ENCODE data around the gene FHOD3.

The FHOD3 gene

DNA sequence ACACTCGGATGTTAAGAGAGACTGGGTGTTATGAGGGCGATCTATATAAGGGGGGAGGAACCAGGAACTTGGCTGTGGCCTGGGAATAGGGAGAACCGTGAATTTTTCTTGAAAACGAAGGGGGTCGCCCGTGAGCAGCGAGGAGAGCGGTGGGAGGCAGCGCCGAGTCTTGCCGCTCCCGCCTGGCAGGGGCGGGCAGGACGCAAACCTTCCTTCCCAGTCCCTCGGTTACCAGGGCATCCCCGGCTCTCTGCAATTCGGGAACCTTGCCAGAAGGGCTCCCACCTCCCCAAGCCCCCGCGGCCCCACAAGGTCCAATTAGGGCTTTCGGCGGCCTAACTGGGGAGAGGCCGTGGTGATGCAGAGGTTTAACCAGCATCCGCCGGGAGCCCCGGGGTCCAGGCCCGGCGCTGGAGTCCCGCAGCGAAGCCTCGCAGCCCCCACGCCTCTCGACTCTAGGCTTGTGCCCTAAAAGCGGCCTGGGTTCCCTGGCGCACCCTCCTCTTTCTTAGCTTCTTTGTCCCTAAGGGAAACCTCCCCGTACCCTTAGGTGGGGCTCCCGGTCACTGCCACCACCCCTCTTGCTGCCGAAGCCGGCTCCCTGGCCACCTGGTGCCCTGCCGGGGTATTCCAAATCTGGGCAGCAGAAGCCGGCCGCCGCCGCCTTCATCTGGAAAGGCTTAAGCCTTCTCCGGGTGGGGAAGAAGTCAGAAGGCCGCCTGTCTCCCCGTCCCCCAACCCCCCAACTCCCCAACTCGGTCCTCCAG is 680 bp upstream of the FHOD3 start:
- DNase-seq, result peak; percentile 32 to 73

DNA sequence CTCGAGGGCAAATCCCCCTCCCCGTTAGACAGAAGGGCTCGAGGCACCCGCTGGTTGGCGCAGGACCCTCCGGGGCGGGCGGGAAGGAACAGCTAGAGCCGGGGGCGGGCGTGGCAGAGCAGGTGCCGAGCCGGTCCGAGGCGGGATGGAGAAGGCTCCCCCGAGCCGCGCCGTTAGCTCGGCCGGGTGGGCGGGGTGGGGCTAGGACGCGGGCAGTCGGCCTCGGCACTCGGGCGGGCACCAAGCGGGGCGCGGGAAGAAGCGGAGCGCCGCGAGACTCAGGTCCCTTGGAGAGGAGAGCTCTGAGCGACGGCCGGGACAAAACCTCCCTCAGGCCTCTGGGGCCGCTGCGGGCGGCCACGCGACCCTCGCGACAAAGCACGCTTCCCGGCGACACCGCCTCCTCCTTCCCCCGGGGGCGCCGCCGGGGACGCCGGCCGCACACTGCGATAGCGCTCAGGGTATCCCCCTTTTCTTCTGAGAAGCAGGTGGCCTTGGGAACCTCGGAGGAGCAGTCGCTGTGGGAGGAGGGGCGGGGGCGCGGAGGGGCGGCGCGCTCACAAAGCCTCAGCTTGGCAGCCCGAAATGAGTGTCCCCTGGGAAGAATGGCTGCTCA is 721 bp downstream of the FHOD3 start:
- DNase-seq, result peak in 1 of 2 experiments; percentile 46

DNA sequence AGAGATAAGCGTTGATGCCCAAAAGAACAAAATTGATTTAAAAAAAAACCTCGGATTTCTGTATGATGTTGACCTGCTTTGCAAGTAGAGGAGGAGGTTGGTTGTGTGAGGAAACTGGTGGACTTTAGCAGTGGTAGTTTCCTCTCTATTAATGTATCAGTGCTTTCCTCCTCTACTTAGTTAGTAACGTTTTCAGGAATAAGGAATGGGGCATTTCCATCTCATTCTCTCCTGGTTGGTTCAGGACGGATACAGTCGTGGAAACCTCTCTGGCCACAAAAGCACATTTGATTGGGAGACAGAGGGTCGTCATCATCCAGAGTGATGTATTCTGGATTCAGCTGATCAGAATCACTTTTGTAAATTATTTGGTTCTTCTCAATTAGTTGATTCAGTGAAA is 1.5 kb downstream of the FHOD3 start:
- no peak for DNase-seq

DNA sequence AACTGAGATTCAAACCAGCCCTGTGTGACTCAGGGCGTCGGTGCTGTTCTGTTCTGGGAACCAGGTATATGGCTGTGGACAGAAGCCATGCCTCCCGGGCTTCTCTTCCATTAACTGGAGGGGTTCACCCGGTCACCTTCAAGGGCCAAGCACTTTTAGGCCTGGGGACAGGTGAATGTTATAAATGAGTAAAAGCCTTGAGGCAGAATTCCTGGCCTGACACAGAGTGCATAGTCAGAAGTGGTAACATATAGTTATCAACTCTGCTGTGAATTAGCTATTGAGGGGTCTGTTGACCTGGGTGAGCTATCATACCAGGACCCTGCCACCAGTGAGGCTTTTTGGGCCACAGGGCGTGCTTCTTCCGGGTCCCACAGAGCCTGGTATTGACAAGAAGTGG is 2.7 kb downstream of the FHOD3 start:
- DNase-seq, result no peak

DNA sequence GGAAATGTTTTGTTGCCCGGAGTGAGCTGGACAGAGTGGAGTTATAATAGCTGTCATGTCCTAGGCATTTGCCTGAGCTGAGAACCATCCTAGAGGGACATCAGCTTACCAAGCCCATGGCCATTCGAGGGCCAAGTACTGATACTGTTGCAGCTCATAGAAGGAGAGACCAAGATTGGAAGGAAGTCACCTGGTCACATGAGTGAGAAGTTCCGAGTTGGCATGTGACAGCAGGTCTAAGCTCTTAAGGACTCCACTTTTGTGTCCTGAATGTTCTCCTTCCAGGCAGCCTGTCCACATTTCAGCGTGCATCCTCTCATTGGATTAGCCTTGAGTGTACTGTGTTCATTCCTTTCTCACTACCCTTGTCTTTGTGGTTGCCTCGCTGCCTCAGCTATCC is 4.4 kb downstream of the FHOD3 start:
- DNase-seq, result no peak

DNA sequence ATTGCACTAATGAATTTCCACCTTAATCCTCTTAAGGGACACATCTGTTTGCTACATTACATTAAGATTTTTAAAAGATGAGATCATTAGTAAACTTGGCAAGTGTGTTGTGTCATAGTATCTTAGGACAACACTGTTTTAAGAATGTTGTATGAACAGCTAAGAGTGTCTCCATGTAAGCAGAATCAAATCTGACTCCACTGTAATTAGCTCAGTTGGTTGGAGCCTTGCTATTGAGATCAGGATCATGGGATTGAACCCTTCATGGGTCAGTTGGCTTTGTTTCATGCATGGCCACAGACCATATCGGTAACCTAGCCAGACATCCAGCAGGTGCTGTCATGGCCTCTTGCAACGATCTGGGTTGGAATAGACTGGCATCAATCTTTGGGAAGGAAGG is 5.2 kb downstream of the FHOD3 start:
- DNase-seq, result no peak

DNA sequence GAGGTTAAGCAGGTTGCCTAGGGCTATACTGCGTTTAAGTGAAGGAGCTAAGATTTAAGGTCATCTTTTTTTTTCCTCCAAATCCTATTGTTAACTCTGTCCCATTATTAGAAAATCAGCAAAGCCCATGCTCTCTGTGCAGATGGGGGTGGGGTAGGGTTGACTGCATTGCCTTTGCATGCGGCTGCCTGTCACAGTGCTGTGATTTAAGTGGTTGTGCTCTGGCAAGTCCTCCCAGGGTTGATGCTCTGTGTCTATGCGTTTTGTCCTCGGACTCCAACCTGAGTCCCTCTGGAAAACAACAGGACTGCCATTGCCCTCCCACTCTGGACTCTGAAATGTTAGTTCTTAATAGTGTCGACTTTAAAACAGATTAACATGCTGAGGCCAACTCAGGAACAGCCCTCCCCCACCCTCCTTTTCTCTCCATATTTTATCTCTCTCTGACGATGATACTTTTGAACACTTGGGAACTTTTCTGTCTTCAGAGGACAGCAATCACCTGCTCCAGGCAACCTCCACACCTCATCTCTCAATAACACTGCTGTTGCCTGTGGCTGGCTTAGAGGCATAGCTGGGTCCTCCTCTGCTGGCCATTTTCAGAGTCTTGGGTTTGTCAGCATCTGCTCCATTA is 5.8 kb downstream of the FHOD3 start:
- DNase-seq, result no peak

DNA sequence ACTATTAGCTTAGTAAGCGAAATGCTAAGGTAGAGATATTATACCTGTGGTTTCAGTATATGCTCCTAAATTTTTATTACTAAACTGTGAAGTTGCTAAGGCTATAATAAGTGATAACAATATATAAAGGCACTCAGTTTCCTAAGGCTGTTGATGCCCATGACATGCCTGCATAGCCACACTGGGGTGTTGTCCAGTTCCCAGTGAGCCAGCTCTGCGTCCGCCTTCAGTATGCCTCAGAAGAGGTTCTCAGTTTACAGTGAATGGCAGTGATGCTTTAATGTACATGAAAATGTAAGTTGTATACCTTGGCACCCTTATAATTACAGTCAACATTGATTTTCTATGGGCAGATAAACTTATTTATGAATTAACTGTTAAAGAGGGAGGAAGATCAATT is 7.2 kb downstream of the FHOD3 start:
- no peak for DNase-seq

DNA sequence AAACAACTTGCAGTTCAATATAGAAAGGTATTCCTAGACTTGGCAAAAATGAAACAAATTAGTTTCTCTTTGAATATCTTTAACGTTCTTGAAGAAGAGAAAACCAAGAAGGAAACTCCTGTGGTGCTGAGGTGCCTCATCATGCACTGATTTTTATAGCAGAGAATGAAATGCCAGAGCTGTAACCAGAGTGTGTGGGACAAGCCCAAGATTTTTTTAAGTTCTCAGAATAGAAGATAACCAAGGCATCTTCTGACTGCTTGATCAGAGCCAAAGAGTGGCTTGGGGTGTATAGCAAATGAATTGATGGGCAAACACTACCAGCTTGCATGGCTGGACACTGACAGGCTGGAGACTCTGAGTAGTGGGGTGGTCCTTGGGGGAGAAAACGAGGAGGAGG is 7.9 kb downstream of the FHOD3 start:
- DNase-seq, result no peak

DNA sequence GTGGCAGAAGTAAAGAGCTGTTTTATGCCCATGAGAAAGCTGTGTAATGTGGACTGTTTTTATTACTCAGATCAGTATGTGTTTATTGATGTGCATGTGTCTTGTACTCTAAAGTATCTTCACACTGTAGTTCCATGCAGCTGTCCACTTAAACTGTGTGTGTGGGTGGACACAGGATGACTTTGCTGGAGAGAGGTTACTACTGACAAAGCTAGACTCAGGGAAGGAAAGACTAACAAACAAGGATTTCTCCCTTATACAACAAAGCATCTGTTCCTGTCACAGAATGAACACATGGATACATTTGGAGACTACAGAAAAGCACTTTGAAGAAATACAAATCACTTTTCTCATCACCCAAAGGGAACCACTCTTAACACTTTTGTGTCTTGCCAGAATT is 10.0 kb downstream of the FHOD3 start:
- DNase-seq, result no peak

DNA sequence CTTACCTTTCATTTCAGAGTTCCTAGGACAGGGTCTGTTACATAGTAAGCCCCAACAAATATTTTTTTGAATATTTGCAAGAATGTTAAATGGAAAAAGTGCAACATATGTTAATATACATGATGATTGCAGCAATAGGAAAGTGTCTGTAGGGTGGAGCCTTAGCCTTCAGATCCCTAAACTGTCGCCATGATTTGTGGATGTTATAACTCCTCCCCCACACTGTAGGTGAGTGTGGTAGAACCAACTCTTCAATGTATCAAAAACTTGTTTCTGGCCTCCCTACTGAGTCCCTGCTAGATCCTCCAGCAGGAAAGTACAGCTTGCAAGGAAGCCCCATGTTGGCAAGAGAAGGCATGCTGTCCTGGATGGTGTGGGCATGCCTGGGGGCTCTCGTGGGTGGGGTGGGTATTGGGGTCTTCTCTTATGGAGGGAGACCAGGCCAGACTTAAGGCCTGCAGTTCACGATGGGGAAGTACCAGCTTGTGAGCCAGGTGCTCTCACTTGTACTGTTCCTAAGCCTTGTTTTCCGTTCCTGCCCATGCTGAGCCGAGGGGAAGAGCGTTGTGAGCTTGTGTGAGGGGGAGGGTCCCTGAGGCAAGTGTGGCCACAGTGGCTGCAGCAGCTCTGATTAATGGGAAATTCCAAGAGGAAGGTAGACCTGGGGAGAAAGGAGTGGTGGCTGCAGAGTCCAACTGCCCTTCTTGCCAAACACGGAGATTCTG is 11.4 kb downstream of the FHOD3 start:
- no peak for DNase-seq

DNA sequence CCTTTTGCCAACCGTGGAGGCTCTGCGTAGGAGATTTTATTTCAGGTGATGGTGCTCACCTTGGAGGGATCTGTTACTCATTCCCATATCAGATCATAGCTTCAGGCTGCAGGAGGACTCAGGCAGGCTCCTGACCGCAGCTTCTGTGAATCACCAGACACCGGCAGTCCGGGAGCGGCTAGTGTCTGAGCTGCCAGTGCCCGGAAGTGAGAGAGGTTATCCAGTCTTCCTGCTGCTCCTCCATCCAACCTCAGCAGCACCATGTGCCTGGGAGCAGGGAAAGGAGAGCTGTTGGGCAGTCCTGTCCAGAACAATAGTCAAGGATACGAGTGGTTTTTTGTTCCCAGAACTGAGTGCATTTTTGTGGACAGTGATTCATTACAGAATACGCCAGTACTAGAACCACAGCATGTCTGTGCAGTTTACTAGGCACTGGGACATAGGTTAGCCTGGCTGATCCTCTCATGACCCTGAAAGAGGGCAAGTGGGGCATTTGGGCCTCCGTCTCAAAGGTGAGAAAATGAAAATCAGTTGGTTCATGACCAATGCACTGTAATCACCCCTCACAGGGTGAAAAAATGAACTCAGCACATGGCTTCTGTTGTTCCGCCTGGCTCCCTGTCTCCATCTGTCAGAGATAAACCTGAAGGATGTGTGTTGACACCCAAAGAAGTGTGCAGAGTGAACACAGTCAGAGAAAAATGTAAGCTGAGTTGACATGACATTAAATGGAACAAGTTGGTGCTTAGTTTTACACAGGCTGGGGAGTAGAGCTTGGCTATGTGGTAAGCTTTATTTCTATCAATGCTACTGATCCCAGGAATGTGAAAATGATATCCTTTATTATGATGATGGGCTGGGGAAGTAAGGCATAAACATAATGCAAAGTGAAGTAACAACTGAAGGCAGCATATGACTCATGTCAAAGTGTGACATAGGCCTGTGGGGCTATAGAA is 12.2 kb downstream of the FHOD3 start:
- DNase-seq, result no peak

DNA sequence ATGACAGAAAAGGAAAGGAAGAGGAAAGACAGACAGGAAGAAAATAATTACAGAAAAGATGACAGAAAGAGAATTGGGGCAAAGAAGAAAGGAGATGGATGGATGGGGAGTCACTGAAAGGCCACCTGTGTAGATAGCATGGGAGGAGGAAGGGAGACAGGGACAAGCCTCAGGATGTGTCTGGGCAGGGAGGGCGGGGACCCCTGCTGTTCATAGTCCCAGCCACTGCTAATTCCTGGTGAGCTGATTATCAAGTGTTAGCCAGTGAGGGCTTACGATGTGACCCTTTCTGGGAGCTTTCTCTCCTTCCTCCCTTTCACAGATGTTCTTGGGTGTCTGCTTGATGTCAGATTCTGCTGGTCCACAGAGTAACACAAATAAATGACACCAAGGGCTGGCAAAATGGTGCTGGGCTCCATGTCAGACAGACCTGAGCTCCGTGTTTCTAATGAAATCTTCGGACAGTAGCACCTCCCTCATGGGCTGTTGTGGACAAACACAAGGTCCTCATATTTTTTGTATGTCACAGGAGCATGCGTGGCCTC is 13.6 kb downstream of the FHOD3 start:
- DNase-seq, result no peak

DNA sequence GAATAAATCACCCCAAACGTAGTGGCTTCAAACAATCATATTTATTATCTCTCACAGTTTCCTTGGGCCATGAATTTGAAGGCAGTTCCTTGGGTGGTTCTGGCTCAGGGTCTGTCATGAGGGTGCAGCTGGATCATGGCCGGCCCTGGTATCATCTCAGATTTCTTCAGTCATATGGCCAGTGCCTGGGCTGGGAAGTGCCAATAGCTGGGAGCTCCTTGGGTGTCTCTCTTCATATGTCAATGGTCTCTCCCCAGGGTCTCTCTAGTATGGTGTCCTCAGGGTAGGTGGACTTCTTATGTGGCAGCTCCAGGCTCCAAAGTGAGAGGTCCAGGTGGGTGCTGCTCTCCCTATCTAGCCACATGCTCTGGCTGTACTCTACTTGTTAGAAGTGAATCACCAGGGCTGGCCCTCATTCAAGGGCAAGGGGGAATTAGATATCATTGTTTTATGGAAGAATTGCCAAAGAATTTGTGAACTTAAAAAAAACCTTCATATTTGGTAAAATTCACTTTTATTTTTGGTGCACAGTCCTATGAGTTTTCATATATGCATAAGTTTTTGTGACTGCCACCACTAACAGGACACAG is 15.4 kb downstream of the FHOD3 start:
- DNase-seq, result no peak

DNA sequence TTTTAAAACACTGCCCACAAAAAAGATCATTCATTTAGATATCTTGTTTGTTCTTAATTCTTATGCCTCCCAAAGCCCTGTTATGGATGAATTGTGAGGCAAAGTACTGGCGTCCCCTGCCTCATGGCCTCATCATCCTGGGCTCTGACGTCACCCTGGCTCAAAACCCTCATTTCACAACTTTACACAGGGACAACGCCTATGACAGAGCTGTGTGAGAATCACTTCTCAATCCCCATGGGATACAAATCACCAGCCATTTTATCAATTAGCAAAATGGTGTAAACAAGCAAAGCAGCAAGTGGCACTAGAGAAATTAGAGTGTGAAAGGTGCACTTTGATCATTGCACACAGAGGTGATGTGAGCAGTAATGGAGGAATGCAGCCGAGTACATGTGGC is 16.6 kb downstream of the FHOD3 start:
- no peak for DNase-seq

DNA sequence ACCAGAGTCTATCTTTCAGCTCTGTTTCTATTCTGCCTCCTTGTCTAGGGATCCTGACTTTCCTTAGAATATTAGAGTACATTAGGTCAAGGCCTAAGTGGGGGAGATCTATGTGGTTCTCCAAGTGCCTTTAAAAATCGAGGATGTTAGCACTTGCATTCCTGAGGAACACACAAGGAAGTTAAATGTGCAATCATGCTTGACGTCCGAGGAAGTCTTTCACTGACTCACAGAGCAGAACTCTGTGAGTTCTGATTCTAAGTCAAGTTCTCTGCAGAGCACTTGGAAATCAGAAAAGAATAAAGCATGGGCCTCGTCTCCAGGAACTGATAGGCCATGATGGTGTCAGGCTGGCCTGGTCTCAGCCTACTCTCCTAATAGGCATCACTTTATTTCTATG is 17.2 kb downstream of the FHOD3 start:
- DNase-seq, result no peak

DNA sequence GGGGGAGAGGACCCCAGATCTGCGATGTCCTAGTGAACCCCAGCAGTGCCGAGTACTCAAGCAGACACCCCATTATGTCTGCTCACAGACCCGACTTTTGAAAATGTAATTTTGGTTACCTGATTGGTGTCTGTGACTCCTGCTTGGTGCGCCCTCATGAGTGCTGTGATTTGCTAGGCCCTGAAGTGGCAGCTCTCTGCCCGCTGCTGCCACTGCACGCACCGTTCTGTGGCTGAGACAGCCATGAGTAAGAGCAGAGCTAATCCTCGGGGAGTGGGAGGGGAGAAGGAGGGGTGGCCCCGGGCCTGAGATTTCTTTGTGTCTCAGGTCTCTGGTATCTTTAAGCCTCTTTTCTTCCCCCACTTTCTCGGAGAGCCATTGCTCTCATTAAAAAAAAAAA is 18.2 kb downstream of the FHOD3 start:
- DNase-seq, result no peak

DNA sequence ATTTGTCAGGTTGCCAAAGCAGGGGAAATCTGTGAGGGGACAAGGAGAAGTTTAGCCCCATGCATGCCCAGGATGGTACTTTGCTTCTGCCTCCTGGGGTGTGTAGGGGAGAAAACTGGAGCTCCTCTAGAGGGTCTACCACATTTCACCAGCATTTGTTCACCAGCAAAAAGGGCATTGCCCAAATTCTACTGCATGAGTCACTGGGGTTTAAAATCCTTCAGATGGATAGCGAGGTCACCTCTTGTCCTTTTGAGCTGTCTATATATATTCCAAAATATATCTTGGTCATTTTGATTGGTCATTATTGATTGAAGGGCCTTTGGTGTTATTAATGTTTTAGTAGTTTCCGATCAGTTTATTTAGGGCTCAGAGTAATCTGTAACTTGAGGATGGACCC is 18.7 kb downstream of the FHOD3 start:
- no peak for DNase-seq

DNA sequence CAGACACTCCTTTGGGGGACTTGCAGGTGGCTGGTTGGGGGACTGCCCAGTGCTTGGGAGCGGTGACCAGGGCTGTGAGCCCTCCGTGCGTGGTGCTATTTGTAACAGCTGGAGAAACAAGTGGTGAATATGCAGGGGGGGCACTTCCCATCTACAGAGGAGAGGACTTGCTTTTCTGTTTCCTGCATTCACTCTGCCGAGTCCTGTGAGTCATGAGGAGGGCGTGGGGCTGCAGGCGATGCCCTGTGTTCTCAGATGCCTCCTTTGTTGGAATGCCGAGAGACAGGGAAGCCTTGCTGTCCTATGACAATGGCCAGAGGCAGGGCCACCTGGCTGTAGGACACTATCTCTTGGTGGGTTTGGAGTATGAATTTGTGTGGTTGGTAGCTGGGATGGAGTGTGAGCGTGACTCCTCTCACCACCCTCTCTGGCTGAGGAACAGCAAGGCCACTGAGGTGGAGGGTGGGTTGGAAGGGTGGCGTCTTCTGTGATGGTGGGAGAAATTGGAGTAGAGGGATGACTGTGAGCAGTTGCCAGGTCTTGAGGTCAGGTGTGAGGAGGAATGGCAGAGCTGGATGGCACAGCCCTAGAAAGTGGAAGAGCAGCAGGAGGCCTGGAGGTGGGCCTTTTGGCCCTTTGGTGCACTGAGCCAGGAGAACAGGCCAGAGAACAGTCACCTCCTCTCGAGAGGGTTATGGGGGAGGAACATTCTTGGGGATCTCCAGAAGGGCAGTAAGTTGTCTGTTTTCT is 24.3 kb downstream of the FHOD3 start:
- DNase-seq, result no peak

DNA sequence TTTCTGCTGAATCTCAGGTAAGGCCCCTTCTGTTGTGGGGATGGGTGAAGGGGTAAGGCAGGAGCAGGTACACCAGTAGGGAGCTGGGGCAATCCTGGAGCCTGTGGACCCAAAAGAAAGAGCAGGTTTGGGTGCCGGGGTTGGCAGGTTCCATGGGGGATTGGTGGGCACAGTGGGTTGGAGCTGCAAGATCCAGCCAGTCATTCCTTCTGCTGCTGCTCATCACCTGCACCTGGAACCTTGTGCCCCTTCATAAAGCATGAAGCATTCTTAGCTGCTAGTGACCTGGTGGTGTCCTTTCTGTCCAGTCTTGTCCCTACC is 24.9 kb downstream of the FHOD3 start:
- DNase-seq, result no peak

DNA sequence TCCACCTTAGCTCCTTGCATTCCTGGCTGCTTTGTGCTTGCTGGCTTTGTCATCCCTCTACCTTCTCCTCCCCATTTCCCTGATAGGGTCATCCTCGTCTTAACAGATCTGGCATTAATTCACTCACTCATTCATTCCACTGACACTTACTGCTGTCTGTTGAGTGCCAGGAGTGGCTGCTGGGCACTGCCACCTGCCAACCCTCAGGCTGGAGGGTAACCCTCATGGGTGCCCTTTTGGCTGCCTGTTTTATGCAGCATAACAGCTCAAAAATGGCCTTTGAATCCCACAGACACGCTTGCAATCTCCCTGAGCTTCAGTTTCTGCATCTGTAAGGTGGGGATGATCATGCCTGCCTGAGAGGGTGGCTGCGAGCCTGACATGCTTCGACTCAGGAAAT is 25.2 kb downstream of the FHOD3 start:
- DNase-seq, result no peak

Data from NCI-H526 (cell line).